VCaP (cell line): ENCODE measurements around the gene GPRIN3.
"Not testable (repeated sequence)": the region's sequence is repeated elsewhere in the genome, so short reads cannot be mapped to it uniquely, and the experiment has no call there.

Experiments
- H3K27ac ChIP-seq: fragments of 450-650 bp; 2 replicates; pipeline ENCODE4 v1.5.1; 2017
- CTCF ChIP-seq: fragments of 450-650 bp; conservative IDR thresholded peaks from 2 replicates; pipeline ENCODE4 v1.5.1; 2017; ENCODE audit warnings: mild to moderate bottlenecking, moderate library complexity

GPRIN3 gene

GRCh38 chr4:89312066-89312465 lies 4.5 kb upstream of the GPRIN3 start:
- TF ChIP-seq CTCF, result no peak
- no peak overlapping the region for H3K27ac ChIP-seq

- no peak overlapping the region for H3K27ac ChIP-seq
- TF ChIP-seq CTCF, result no peak
Observed at GRCh38 chr4:89311433-89311832, 3.8 kb upstream of the GPRIN3 start.

- not testable (repeated sequence) for H3K27ac ChIP-seq
Observed at GRCh38 chr4:89309154-89309553, 1.6 kb upstream of the GPRIN3 start.

GRCh38 chr4:89308161-89308500 lies 531 bp upstream of the GPRIN3 start:
- no peak for TF ChIP-seq CTCF

GRCh38 chr4:89307178-89307445 lies 488 bp downstream of the GPRIN3 start:
- peak overlapping the region; percentile 60; the same call in 1 of the 2 replicates for H3K27ac ChIP-seq

More at GRCh38 chr4:89308161-89308500, 531 bp upstream of the GPRIN3 start:
- peak overlapping the region; percentile 60; the same call in 1 of the 2 replicates for H3K27ac ChIP-seq

GRCh38 chr4:89306486-89307177 lies 968 bp downstream of the GPRIN3 start:
- no peak overlapping the region for H3K27ac ChIP-seq
- TF ChIP-seq CTCF, result no peak

More at GRCh38 chr4:89307178-89307445, 488 bp downstream of the GPRIN3 start:
- TF ChIP-seq CTCF, result no peak

- TF ChIP-seq CTCF, result no peak
Observed at GRCh38 chr4:89305712-89306437, 1.7 kb downstream of the GPRIN3 start.

GRCh38 chr4:89305028-89305427 lies 2.6 kb downstream of the GPRIN3 start:
- TF ChIP-seq CTCF, result no peak
- no peak overlapping the region for H3K27ac ChIP-seq

More at GRCh38 chr4:89305712-89306437, 1.7 kb downstream of the GPRIN3 start:
- no peak overlapping the region for H3K27ac ChIP-seq
